Dedifferentiated amniotic fluid mesenchymal stem cell (primary cell): Measurements from ENCODE around the gene DPYSL5.
"Not testable (repeated sequence)": the region's sequence is repeated elsewhere in the genome, so short reads cannot be mapped to it uniquely, and the experiment has no call there.

ENCODE experiments used
- DNase-seq: peaks from one replicate; pipeline ENCODE4 v3.0.0-alpha.2; 2016; ENCODE audit errors: extremely low spot score

Gene DPYSL5

GRCh38 chr2:26847655-26848335 lies at the start of gene DPYSL5:
DPYSL5 (plus strand) TSS chr2:26848132; CDS start chr2:26898500, 50,368 bp downstream.
- DNase-seq: no peak

- no peak for DNase-seq
These were observed 46.6 kb upstream of the DPYSL5 start for GRCh38 chr2:26801328-26801727.

GRCh38 chr2:26801796-26802195 lies 46.1 kb upstream of the DPYSL5 start:
- no peak for DNase-seq

- no peak for DNase-seq
These were observed 42.7 kb upstream of the DPYSL5 start for GRCh38 chr2:26805241-26805676.

GRCh38 chr2:26807788-26808460 lies 40.0 kb upstream of the DPYSL5 start:
- DNase-seq: no peak

GRCh38 chr2:26809211-26809610 lies 38.7 kb upstream of the DPYSL5 start:
- no peak for DNase-seq

- no peak for DNase-seq
These were observed 37.9 kb upstream of the DPYSL5 start for GRCh38 chr2:26809876-26810577.

- no peak for DNase-seq
These were observed 36.7 kb upstream of the DPYSL5 start for GRCh38 chr2:26811261-26811660.

- DNase-seq: no peak
These were observed 35.9 kb upstream of the DPYSL5 start for GRCh38 chr2:26811791-26812694.

GRCh38 chr2:26812731-26813130 lies 35.2 kb upstream of the DPYSL5 start:
- no peak for DNase-seq

- DNase-seq: not testable (repeated sequence)
These were observed 33.7 kb upstream of the DPYSL5 start for GRCh38 chr2:26814072-26814765.

- DNase-seq: no peak
These were observed 31.0 kb upstream of the DPYSL5 start for GRCh38 chr2:26816893-26817292.

- no peak for DNase-seq
These were observed 29.7 kb upstream of the DPYSL5 start for GRCh38 chr2:26818255-26818654.

- no peak for DNase-seq
These were observed 29.0 kb upstream of the DPYSL5 start for GRCh38 chr2:26818972-26819371.

- DNase-seq: no peak
These were observed 27.0 kb upstream of the DPYSL5 start for GRCh38 chr2:26820932-26821331.

- no peak for DNase-seq
These were observed 25.1 kb upstream of the DPYSL5 start for GRCh38 chr2:26822877-26823276.

GRCh38 chr2:26838121-26838906 lies 9.6 kb upstream of the DPYSL5 start:
- no peak for DNase-seq

GRCh38 chr2:26840937-26841610 lies 6.9 kb upstream of the DPYSL5 start:
- DNase-seq: no peak

- no peak for DNase-seq
These were observed 4.9 kb upstream of the DPYSL5 start for GRCh38 chr2:26843041-26843440.

GRCh38 chr2:26845021-26845420 lies 2.9 kb upstream of the DPYSL5 start:
- no peak for DNase-seq
